A549 (cell line): ENCODE data around the gene CAB39.

Source experiments
- BHLHE40 ChIP-seq: IDR thresholded peaks from 2 replicates; pipeline ENCODE4 v1.6.1; 2012; ENCODE audit warnings: low read depth, low read length, inconsistent platforms
- CEBPB ChIP-seq, 2 experiments: fragments of >200 bp in 1 of 2; sonication (Bioruptor Twin) in 1 of 2; formaldehyde crosslinking in 1 of 2; IDR thresholded peaks; 2 replicates each; pipeline ENCODE4 v1.6.1; 2012 to 2016
- EP300 ChIP-seq, 2 experiments: fragments of >200 bp; sonication (Bioruptor Twin); formaldehyde crosslinking; IDR thresholded peaks; 2 replicates in 1 of 2; 3 replicates in 1 of 2; pipeline ENCODE4 v1.6.1; 2016 to 2017
- JUN ChIP-seq, 2 experiments: fragments of >200 bp; sonication (Bioruptor Twin); formaldehyde crosslinking; IDR thresholded peaks; 2 replicates in 1 of 2; 3 replicates in 1 of 2; pipeline ENCODE4 v1.6.1; 2016 to 2017
- JUNB ChIP-seq: fragments of >200 bp; sonication (Bioruptor Twin); formaldehyde crosslinking; IDR thresholded peaks from 2 replicates; pipeline ENCODE4 v1.6.1; 2016
- MAZ ChIP-seq: fragments of 150-350 bp; IDR thresholded peaks from 2 replicates; pipeline ENCODE4 v1.6.1; 2014; ENCODE audit warnings: antibody characterized with exemption, low read depth, low read length, borderline replicate concordance
- NR3C1 ChIP-seq: fragments of >200 bp; sonication (Bioruptor Twin); formaldehyde crosslinking; IDR thresholded peaks from 3 replicates; pipeline ENCODE4 v1.6.1; 2017
- POLR2A ChIP-seq: IDR thresholded peaks from 2 replicates; pipeline ENCODE4 v1.6.1; 2012; ENCODE audit warnings: mild to moderate bottlenecking, low read length
- RAD21 ChIP-seq, 2 experiments: fragments of >200 bp in 1 of 2; sonication (Bioruptor Twin) in 1 of 2; formaldehyde crosslinking in 1 of 2; IDR thresholded peaks in 1 of 2; conservative IDR thresholded peaks in 1 of 2; 2 replicates in 1 of 2; 3 replicates in 1 of 2; pipeline ENCODE4 v1.6.1; 2012 to 2018; ENCODE audit warnings: inconsistent platforms in 1 of 2
- RFX5 ChIP-seq: fragments of 450-650 bp; IDR thresholded peaks from 2 replicates; pipeline ENCODE4 v1.7.1; 2014; ENCODE audit warnings: antibody characterized with exemption, mild to moderate bottlenecking, moderate library complexity
- ZFP36 ChIP-seq: fragments of 450-650 bp; IDR thresholded peaks from 2 replicates; pipeline ENCODE4 v1.6.1; 2014; ENCODE audit warnings: borderline replicate concordance; ENCODE audit not compliant: partially characterized antibody
- TF ChIP-seq, protein P1 (sequence below): fragments of >200 bp; sonication (Bioruptor Twin); formaldehyde crosslinking; IDR thresholded peaks from 3 replicates; pipeline ENCODE4 v1.5.1; 2016
- TF ChIP-seq, protein P2 (sequence below): IDR thresholded peaks from 2 replicates; pipeline ENCODE4 v1.6.1; 2012
- TF ChIP-seq, protein P3 (sequence below): fragments of 200-600 bp; sonication (generic); IDR thresholded peaks from 2 replicates; pipeline ENCODE4 v1.6.1; 2016; ENCODE audit warnings: antibody characterized with exemption, mild to moderate bottlenecking, moderate library complexity

DNA sequence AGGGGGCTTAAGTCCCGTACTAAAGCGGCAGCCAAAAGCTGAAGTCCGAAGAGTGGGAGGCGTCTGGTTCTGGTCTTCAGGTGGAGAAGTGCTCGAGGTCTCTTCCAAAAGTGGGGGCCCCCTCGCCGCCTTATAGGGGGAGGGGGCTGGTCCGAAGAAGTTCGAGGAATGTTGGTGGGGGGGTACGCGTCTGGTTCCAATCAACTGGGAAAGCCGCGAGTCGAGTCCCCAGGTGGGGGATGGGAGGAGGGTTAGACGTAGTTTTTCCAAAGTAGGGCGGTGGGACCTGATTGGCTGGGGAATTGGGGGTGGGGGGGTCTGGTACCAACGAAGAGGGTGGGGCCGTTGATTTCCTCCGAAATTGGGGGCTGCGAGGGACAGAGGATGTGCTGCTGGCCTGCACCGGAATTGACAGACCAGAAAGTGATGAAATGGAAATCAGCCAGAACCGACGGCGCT lies 152.7 kb downstream of the CAB39 start:
- TF ChIP-seq, protein P1, sequence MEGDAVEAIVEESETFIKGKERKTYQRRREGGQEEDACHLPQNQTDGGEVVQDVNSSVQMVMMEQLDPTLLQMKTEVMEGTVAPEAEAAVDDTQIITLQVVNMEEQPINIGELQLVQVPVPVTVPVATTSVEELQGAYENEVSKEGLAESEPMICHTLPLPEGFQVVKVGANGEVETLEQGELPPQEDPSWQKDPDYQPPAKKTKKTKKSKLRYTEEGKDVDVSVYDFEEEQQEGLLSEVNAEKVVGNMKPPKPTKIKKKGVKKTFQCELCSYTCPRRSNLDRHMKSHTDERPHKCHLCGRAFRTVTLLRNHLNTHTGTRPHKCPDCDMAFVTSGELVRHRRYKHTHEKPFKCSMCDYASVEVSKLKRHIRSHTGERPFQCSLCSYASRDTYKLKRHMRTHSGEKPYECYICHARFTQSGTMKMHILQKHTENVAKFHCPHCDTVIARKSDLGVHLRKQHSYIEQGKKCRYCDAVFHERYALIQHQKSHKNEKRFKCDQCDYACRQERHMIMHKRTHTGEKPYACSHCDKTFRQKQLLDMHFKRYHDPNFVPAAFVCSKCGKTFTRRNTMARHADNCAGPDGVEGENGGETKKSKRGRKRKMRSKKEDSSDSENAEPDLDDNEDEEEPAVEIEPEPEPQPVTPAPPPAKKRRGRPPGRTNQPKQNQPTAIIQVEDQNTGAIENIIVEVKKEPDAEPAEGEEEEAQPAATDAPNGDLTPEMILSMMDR, result no peak
- no peak for TF ChIP-seq POLR2A
- TF ChIP-seq NR3C1, result no peak
- TF ChIP-seq, protein P2, sequence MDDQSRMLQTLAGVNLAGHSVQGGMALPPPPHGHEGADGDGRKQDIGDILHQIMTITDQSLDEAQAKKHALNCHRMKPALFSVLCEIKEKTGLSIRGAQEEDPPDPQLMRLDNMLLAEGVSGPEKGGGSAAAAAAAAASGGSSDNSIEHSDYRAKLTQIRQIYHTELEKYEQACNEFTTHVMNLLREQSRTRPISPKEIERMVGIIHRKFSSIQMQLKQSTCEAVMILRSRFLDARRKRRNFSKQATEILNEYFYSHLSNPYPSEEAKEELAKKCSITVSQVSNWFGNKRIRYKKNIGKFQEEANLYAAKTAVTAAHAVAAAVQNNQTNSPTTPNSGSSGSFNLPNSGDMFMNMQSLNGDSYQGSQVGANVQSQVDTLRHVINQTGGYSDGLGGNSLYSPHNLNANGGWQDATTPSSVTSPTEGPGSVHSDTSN, result no peak
- TF ChIP-seq, protein P3, sequence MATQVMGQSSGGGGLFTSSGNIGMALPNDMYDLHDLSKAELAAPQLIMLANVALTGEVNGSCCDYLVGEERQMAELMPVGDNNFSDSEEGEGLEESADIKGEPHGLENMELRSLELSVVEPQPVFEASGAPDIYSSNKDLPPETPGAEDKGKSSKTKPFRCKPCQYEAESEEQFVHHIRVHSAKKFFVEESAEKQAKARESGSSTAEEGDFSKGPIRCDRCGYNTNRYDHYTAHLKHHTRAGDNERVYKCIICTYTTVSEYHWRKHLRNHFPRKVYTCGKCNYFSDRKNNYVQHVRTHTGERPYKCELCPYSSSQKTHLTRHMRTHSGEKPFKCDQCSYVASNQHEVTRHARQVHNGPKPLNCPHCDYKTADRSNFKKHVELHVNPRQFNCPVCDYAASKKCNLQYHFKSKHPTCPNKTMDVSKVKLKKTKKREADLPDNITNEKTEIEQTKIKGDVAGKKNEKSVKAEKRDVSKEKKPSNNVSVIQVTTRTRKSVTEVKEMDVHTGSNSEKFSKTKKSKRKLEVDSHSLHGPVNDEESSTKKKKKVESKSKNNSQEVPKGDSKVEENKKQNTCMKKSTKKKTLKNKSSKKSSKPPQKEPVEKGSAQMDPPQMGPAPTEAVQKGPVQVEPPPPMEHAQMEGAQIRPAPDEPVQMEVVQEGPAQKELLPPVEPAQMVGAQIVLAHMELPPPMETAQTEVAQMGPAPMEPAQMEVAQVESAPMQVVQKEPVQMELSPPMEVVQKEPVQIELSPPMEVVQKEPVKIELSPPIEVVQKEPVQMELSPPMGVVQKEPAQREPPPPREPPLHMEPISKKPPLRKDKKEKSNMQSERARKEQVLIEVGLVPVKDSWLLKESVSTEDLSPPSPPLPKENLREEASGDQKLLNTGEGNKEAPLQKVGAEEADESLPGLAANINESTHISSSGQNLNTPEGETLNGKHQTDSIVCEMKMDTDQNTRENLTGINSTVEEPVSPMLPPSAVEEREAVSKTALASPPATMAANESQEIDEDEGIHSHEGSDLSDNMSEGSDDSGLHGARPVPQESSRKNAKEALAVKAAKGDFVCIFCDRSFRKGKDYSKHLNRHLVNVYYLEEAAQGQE, result no peak
- TF ChIP-seq RFX5, result no peak
- TF ChIP-seq EP300 (IDR thresholded peaks at IDR 0.05), result no peak
- no peak for TF ChIP-seq MAZ
- TF ChIP-seq JUN (IDR thresholded peaks at IDR 0.05), result no peak
- TF ChIP-seq ZFP36, result no peak
- TF ChIP-seq BHLHE40, result no peak
- TF ChIP-seq CEBPB (IDR thresholded peaks at IDR 0.05), result no peak
- no peak for TF ChIP-seq JUNB
- no peak for TF ChIP-seq RAD21 (conservative IDR thresholded peaks at IDR 0.05 in 1 of 2, IDR thresholded peaks at IDR 0.05 in 1 of 2)
